GM12875 (cell line): ENCODE data around the gene ACER3.

Source experiments
- H3K4me3 ChIP-seq: one replicate; pipeline ENCODE4 v1.5.1; 2011; ENCODE audit warnings: low read depth, low read length, control low read depth
- TF ChIP-seq, protein P1 (sequence below): IDR thresholded peaks from 2 replicates; pipeline ENCODE4 v1.5.1; 2011; ENCODE audit warnings: low read depth, mild to moderate bottlenecking, control low read depth, inconsistent platforms, low read length, moderate library complexity, borderline replicate concordance; ENCODE audit not compliant: insufficient read depth

The ACER3 gene

DNA sequence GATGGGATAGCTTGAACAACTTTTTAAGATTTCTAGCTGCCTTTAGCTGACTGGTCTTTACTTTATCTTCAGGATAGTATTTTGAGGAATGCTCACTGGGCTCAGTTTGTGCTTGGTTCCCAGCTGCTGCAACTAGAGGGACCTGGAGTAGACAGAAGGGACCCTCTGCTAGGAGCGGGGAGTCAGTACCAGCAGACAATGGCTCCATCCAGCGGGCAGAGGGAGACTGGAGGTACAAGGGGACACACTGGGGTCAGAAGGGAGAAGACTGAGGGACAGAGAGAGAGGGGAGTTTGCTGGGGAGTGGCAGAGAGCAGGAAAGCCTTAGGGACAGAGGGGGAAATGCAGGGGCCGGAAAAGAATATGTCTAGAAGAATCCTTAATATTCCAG is 22.0 kb upstream of the ACER3 start:
- no peak overlapping the region for H3K4me3 ChIP-seq
- TF ChIP-seq, protein P1, sequence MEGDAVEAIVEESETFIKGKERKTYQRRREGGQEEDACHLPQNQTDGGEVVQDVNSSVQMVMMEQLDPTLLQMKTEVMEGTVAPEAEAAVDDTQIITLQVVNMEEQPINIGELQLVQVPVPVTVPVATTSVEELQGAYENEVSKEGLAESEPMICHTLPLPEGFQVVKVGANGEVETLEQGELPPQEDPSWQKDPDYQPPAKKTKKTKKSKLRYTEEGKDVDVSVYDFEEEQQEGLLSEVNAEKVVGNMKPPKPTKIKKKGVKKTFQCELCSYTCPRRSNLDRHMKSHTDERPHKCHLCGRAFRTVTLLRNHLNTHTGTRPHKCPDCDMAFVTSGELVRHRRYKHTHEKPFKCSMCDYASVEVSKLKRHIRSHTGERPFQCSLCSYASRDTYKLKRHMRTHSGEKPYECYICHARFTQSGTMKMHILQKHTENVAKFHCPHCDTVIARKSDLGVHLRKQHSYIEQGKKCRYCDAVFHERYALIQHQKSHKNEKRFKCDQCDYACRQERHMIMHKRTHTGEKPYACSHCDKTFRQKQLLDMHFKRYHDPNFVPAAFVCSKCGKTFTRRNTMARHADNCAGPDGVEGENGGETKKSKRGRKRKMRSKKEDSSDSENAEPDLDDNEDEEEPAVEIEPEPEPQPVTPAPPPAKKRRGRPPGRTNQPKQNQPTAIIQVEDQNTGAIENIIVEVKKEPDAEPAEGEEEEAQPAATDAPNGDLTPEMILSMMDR = no peak

DNA sequence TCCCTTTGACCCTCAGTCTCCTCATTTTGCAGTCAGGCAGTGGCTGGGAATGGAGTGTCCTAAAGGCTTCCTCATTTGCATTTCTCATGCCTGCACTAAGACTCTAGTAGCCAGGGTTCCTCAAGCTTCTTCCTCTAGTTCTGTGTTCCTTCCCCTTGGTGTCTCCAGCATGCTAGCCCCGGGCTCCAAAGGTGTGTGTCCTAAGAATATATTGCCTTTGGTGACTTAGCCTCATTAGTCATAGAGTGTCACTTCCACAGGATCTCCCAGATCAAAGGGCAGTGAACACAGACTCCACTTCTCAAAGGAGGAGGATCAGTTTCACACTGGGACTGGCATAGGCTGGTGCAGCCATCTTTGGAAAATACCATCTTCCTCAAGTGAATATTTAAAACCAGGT is 21.4 kb upstream of the ACER3 start:
- H3K4me3 ChIP-seq = no peak overlapping the region
- TF ChIP-seq, protein P1 = no peak

DNA sequence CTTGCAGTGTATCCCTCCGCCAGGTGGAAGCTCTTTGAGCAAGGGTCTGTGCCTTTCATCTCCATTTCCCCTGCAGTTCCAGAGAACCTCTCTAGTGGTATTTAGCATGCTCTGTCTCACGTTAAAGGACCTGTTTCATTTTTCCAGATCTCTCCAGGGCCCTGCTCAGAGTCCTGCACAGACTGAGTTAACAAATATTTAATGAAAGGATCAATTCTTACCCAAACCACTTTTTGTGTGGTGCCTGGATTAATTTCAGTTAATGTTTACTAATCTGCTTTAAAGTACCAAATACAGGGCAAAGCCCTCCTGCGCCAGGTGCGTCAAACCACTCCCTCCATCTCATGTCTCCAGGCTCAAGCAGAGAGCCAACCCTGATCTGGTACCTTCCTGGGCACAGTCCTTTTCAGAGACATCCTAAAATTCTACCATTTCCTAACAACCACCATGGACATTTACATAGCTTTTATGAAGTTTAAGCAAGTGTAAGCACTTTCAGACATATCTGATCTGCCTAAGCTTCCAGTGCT is 18.7 kb upstream of the ACER3 start:
- no peak overlapping the region for H3K4me3 ChIP-seq
- TF ChIP-seq, protein P1 = no peak

GRCh38 chr11:76843907-76844306 is 16.8 kb upstream of the ACER3 start:
- TF ChIP-seq, protein P1 = no peak

DNA sequence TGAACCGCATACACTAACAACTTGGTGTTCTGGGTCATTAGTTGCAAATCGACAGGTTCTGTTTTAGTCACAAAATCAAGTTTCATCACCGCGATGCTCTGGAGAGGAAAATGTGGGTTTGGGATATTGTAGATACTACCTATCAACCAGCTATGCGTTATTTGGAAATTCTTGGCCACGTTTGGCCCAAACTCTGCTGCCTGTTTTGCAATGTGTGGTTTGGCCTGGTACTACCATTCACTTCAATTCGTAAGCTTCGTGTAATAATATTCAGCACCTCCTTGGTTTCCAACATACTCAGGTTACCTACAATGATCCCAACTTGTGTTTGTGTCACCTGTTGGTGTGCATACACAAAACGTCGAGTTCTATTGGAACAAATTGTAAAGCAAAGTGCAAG is 16.2 kb upstream of the ACER3 start:
- TF ChIP-seq, protein P1 = no peak
- H3K4me3 ChIP-seq = no peak overlapping the region

More at GRCh38 chr11:76843907-76844306, 16.8 kb upstream of the ACER3 start:
- H3K4me3 ChIP-seq = no peak overlapping the region

DNA sequence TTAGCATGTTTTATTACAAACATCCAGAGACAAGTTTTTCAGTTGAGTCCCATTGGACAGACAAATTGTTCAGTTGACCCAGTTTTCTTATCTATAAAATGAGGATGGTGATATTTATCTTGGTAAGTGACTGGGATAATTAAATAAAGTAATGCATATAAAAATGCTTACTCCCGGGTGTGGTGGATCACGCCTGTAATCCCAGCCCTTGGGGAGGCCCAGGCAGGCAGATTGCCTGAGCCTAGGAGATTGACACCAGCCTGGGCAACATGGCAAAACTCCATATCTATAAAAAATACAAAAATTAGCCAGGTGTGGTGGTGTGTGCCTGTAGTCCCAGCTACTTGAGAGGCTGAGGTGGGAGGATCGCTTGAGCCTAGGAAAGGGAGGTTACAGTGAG is 15.6 kb upstream of the ACER3 start:
- no peak overlapping the region for H3K4me3 ChIP-seq
- TF ChIP-seq, protein P1 = no peak

DNA sequence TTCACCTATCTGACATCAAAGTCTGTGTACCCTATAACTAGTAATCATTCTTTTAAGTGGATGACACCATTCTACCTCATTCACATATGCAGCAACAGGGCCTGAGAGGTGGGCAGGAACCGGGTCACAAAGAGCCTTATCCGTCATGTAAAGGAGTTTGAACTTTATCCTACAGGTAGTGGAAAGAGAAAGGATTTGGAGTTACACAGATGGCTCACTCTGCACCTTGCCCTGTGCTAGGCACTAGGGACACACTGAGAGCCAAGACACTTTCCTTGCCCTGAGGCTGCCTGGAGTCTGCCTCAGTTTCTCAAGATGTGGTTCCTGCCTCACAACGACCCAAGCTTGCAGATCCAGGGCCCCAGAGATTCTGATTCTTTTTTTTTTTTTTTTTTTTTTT is 14.3 kb upstream of the ACER3 start:
- no peak overlapping the region for H3K4me3 ChIP-seq
- TF ChIP-seq, protein P1 = no peak
